ENCODE results near the gene ANKDD1B.

- TF ChIP-seq CTCF (conservative IDR thresholded peaks at IDR 0.05; ENCODE audit: low read depth in 2 of 2) = no peak
- TF ChIP-seq POLR2AphosphoS5 (IDR thresholded peaks at IDR 0.05; ENCODE audit: low read depth) = no peak
- TF ChIP-seq NANOG (IDR thresholded peaks at IDR 0.05; ENCODE audit: borderline replicate concordance) = no peak
Observed at GRCh38 chr5:75571547-75571946, 39.7 kb upstream of the ANKDD1B start.

Measured in GM23338 (cell line).